AG04450 (cell line): ENCODE results near the gene BCKDHA. TPM values are rescaled to one million over a fixed set of nuclear protein-coding genes. Genes with fewer than 3 reads are reported as not detected.
A peak's percentile ranks its signal among the peaks of the same experiment; 100 is the strongest.

Source experiments
- CTCF ChIA-PET: fragments of 300-600, 350-600 bp; formaldehyde crosslinking; extraction: SDS; loops from one replicate; lab custom pipeline; 2022; ENCODE audit warnings: antibody characterized with exemption, inconsistent platforms; lab: Charles Lee
- POLR2A ChIA-PET: fragments of 350-600 bp; formaldehyde crosslinking; extraction: SDS; loops from one replicate; lab custom pipeline; 2021; ENCODE audit warnings: antibody characterized with exemption, inconsistent platforms; lab: Yijun Ruan, JAX
- DNase-seq: peaks from one replicate; pipeline ENCODE4 v3.0.0-alpha.2; 2011; ENCODE audit warnings: low read depth, low spot score
- H3K27ac ChIP-seq: one replicate; pipeline ENCODE4 v1.5.1; 2012; ENCODE audit warnings: low read depth, low read length, control low read depth
- H3K27me3 ChIP-seq: one replicate; pipeline ENCODE4 v1.6.0; 2012; ENCODE audit warnings: low read length; ENCODE audit not compliant: control insufficient read depth, insufficient read depth
- H3K4me3 ChIP-seq: 2 replicates; pipeline ENCODE4 v1.5.1; 2011; ENCODE audit warnings: mild to moderate bottlenecking, low read depth, low read length, control low read depth
- H3K9me3 ChIP-seq: 2 replicates; pipeline ENCODE4 v1.5.1; 2012; ENCODE audit warnings: low read length; ENCODE audit not compliant: control insufficient read depth, insufficient read depth
- CTCF ChIP-seq: IDR thresholded peaks from 2 replicates; pipeline ENCODE4 v1.5.1; 2011; ENCODE audit warnings: low read depth, low read length, control low read depth, inconsistent platforms
- polyA plus RNA-seq: library from polyadenylated mRNA; depleted of rRNA; stranded (reverse); fragments of >200 nt; gene quantifications from 2 replicates; pipeline ENCODE4 v1.2.3, GENCODE V29; 2011

The BCKDHA gene
- polyA plus RNA-seq, 1 experiment = 15.3 TPM

DNA sequence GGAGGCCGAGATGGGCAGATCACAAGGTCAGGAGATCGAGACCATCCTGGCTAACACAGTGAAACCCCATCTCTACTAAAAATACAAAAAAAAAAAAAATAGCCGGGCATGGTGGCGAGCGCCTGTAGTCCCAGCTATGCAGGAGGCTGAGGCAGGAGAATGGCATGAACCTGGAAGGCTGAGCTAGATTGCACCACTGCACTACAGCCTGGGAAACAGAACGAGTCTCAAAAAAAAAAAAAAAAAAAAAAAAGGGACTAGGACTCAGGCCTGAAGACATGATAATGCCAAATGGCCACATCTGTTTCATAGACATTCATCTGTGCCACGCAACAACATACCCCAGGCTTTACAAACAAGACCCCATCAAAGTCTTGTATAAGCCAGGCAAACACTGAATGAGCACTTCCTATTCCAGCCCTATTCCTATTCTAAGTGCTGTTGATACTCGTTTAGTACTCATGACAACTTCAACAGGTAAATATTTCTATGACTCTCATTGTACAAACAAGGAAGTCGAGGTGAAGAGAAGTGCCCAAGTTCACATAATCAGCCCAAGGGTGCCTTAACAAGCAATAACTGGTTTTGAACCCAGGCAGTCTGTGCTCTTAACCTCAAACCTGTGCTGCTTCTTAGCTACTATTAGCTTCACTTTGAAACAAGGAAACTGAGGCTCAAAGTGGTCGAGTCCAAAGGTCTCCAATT, 35.3 kb upstream of the BCKDHA start:
- POLR2A ChIA-PET = interaction anchor here (0.7 to 1.2 kb wide), 3 partner anchors 26 to 40 kb away, joined by 5 to 7 read pairs (median 5); no protein-coding TSS in a partner anchor
- no peak for DNase-seq
- CTCF ChIA-PET = interaction anchor here (2.8 to 4.2 kb wide), 2 partner anchors 7 to 9 kb away, joined by 13 to 16 read pairs; partner anchors contain the start of gene TGFB1
- H3K27ac ChIP-seq = no peak overlapping the region
- H3K27me3 ChIP-seq = no peaks in the 10 kb centered on the region
- H3K9me3 ChIP-seq = no peaks in the 10 kb centered on the region
- H3K4me3 ChIP-seq = no peak overlapping the region
- TF ChIP-seq CTCF = no peak

DNA sequence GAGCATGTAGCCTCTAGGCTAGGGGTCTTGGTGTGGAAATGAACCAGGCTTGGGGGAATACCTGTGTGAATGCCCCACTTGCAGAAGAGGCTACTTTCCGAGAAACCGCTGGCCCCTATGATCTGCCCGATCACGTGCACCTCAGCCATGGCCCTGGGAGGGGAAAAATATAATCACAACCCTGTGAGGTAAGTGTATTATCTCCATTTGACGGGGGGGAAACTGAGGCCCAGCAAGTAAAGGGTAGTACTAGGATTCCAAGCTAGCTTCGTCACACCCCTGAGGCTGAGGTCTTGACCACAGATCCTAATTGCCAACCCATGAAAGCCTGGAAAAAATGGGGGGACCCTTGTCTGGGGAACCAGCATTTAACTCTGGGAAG, 34.3 kb upstream of the BCKDHA start:
- POLR2A ChIA-PET = interaction anchor here (1.1 to 1.6 kb wide), 3 partner anchors 10 to 53 kb away, joined by 3 to 6 read pairs (median 4); partner anchors contain the start of gene CCDC97

DNA sequence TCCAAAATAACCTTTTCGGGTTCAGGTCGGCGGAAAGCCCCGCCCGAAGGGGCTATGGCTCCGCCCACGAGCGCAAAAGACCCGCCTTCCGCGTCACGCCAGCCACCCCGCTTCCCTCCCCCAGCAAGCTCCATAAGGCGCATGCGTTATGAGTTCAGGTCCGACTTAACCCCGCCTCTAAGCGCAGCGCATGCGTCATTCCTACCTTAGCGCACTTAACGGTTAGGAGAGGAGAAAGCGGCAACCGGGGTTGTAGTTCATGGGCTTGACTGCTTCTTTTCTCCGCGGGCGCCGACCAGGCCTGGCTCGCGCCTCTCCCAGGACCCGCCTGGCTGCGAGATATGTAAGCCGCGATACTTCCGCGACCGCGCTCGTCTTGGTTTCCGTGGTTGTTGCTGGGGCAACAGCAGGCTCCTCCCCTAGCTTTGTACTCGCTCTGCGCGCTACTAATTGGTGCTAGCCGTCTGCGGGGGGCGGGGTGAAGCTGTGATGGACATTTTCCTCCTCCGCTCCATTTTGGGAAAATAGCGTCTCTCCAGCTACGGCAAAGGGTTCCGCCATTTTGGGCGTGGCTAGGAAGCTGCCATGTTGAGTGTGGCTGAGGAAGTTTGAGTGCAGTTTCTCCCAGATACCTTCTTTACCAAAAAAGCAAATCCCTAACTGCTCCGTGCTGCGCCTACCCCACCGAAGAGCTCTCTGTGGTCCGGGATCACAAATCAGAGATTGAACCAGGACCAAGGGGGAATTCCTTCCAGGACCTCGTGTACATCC, 33.7 kb upstream of the BCKDHA start, which contains the start of gene B9D2:
Gene B9D2 (minus strand): TSS at position 397 of the 771 bp plus-strand sequence. CDS start 630 bp downstream, outside the sequence.
- DNase-seq = peak; percentile 94

More for the DNA sequence above, 34.3 kb upstream of the BCKDHA start:
- TF ChIP-seq CTCF = no peak
- peak overlapping the region; percentile 93 for H3K4me3 ChIP-seq
- no peaks in the 10 kb centered on the region for H3K9me3 ChIP-seq
- H3K27me3 ChIP-seq = no peaks in the 10 kb centered on the region
- CTCF ChIA-PET = interaction anchor here (2.8 to 4.2 kb wide), 2 partner anchors 8 to 10 kb away, joined by 13 to 16 read pairs; partner anchors contain the start of gene TGFB1
- DNase-seq = no peak
- peak overlapping the region; percentile 31 for H3K27ac ChIP-seq

More for the DNA sequence above, 33.7 kb upstream of the BCKDHA start, which contains the start of gene B9D2:
- H3K27me3 ChIP-seq = no peaks in the 10 kb centered on the region
- ChIA-PET CTCF (interaction anchor here (0.8 to 4.2 kb wide), 4 partner anchors 9 to 85 kb away, joined by 3 to 16 read pairs (median 8); partner anchors contain the start of gene TGFB1), POLR2A (interaction anchor here (0.9 to 1.6 kb wide), 4 partner anchors 11 to 75 kb away, joined by 3 to 6 read pairs (median 4); partner anchors contain the start of gene CCDC97)
- no peaks in the 10 kb centered on the region for H3K9me3 ChIP-seq
- peak within 1 kb of the TSS; percentile 93 for H3K4me3 ChIP-seq
- no peak for TF ChIP-seq CTCF
- H3K27ac ChIP-seq = peak within 1 kb of the TSS; percentile 99
